ENCODE measurements around the gene TACC3. TPM values are rescaled to one million over a fixed set of nuclear protein-coding genes. Genes with fewer than 3 reads are reported as not detected.

TACC3 gene
- total RNA-seq, 4 donors from 2014 or later: 5.9 to 175 (median 23.1) TPM

DNA sequence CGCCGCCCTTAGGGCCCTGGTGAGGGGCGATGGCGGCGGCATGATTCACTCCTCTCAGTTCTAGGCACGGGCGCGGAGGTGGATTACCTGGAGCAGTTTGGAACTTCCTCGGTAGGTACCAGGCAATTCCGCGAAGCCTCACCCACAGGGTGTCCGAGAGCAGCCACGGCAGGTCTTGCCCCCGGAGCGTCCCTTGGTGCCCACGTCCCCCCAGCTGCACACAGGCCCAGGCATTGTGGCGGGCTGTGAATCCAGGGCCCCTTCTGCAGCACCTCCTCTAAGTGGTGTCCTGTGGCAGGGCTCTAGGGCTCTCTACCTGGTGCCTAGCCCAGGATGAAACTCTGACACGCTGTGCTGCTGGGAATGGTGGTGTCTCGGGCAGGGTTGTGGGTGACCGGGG, 13.9 kb downstream of the TACC3 start:
- Histone ChIP-seq H3K27me3 (no peaks in the 10 kb centered on the region), H3K4me3 (no peak overlapping the region), H3K4me1 (no peaks in the 10 kb centered on the region), H3K36me3 (peaks cover 0 to 22% (median 8%) of the 10 kb centered on the region in 4 donors), H3K27ac (no peak overlapping the region), H3K9me3 (peaks cover 0 to 3% of the 10 kb centered on the region in 2 donors)
- DNase-seq: no peak
- TF ChIP-seq EP300 (IDR thresholded peaks at IDR 0.05; ENCODE audit: low read depth) (no peak), POLR2A (IDR thresholded peaks at IDR 0.05) (no peak), POLR2AphosphoS5 (IDR thresholded peaks at IDR 0.05) (no peak)
- TF ChIP-seq, protein P1, sequence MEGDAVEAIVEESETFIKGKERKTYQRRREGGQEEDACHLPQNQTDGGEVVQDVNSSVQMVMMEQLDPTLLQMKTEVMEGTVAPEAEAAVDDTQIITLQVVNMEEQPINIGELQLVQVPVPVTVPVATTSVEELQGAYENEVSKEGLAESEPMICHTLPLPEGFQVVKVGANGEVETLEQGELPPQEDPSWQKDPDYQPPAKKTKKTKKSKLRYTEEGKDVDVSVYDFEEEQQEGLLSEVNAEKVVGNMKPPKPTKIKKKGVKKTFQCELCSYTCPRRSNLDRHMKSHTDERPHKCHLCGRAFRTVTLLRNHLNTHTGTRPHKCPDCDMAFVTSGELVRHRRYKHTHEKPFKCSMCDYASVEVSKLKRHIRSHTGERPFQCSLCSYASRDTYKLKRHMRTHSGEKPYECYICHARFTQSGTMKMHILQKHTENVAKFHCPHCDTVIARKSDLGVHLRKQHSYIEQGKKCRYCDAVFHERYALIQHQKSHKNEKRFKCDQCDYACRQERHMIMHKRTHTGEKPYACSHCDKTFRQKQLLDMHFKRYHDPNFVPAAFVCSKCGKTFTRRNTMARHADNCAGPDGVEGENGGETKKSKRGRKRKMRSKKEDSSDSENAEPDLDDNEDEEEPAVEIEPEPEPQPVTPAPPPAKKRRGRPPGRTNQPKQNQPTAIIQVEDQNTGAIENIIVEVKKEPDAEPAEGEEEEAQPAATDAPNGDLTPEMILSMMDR (IDR thresholded peaks at IDR 0.05): no peak
- WGBS, 2 donors (ENCODE audit: low coverage in 1 of 2): 94% methylated on average over 20 of the region's 20 CpGs; no CpG with 5 or more reads in 1 of the 2 donors
- intact Hi-C loops (cut with DNase I; ENCODE audit: low total_unique reads): no loop called here
- in situ Hi-C loops (cut with MboI; ENCODE audit: low pct_ligation_motif_present in 1 of 4, low pct_unique_long_range_greater_than_20kb in 1 of 4, low sequenced_read_pairs in 3 of 4): no loop called here

DNA sequence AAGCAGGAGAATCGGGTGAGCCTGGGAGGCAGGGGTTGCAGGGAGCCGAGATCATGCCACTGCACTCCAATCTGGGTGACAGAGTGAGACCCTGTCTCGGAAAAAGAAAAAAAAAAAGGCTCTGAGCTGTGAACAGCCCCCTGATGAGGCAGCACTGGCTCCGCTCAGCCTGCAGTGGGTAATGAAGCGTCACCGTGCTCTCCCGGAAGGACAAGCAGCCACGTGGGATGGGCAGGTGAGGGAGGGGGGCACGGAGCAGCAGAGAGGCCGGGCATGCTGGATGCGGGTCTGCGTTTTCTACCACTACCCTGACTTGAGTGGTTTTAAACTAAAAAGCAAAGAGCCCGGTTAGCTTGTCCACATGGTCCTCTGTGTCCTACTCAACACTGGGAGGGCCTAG, 15.5 kb downstream of the TACC3 start:
- Histone ChIP-seq H3K4me1 (no peaks in the 10 kb centered on the region), H3K36me3 (peaks cover 0 to 22% (median 10%) of the 10 kb centered on the region in 4 donors), H3K4me3 (no peak overlapping the region), H3K27me3 (no peaks in the 10 kb centered on the region), H3K27ac (no peak overlapping the region), H3K9me3 (peaks cover 0 to 3% of the 10 kb centered on the region in 2 donors)
- in situ Hi-C loops (cut with MboI; ENCODE audit: low pct_ligation_motif_present in 1 of 4, low pct_unique_long_range_greater_than_20kb in 1 of 4, low sequenced_read_pairs in 3 of 4) (no loop called here), intact Hi-C loops (cut with DNase I; ENCODE audit: low total_unique reads) (no loop called here)
- WGBS, 2 donors (ENCODE audit: low coverage in 1 of 2): 90 to 100% methylated on average over 2 to 13 of the region's 13 CpGs
- TF ChIP-seq, protein P1 (IDR thresholded peaks at IDR 0.05): no peak
- TF ChIP-seq EP300 (IDR thresholded peaks at IDR 0.05; ENCODE audit: low read depth): no peak
- TF ChIP-seq POLR2AphosphoS5 (IDR thresholded peaks at IDR 0.05): no peak
- no peak for TF ChIP-seq POLR2A (IDR thresholded peaks at IDR 0.05)
- no peak for DNase-seq

GRCh38 chr4:1737666-1738065, 16.3 kb downstream of the TACC3 start:
- TF ChIP-seq POLR2A (IDR thresholded peaks at IDR 0.05) (no peak), POLR2AphosphoS5 (IDR thresholded peaks at IDR 0.05) (no peak), EP300 (IDR thresholded peaks at IDR 0.05; ENCODE audit: low read depth) (no peak)
- TF ChIP-seq, protein P1 (IDR thresholded peaks at IDR 0.05): no peak
- Histone ChIP-seq H3K4me3 (no peak overlapping the region), H3K9me3 (peaks cover 0 to 3% of the 10 kb centered on the region in 2 donors), H3K36me3 (peaks cover 0 to 22% (median 10%) of the 10 kb centered on the region in 4 donors), H3K4me1 (no peaks in the 10 kb centered on the region), H3K27me3 (no peaks in the 10 kb centered on the region), H3K27ac (no peak overlapping the region)
- no peak for DNase-seq
- in situ Hi-C loops (cut with MboI; ENCODE audit: low pct_ligation_motif_present in 1 of 4, low pct_unique_long_range_greater_than_20kb in 1 of 4, low sequenced_read_pairs in 3 of 4): no loop called here
- intact Hi-C loops (cut with DNase I; ENCODE audit: low total_unique reads): no loop called here
- WGBS, 2 donors (ENCODE audit: low coverage in 1 of 2): 97% methylated on average over 15 of the region's 15 CpGs; no CpG with 5 or more reads in 1 of the 2 donors

GRCh38 chr4:1738410-1738809, 17.1 kb downstream of the TACC3 start:
- in situ Hi-C loops (cut with MboI; ENCODE audit: low pct_ligation_motif_present in 1 of 4, low pct_unique_long_range_greater_than_20kb in 1 of 4, low sequenced_read_pairs in 3 of 4): no loop called here
- Histone ChIP-seq H3K27ac (no peak overlapping the region), H3K4me3 (no peak overlapping the region), H3K9me3 (peaks cover 0 to 3% of the 10 kb centered on the region in 2 donors), H3K4me1 (no peaks in the 10 kb centered on the region), H3K27me3 (no peaks in the 10 kb centered on the region), H3K36me3 (peaks cover 0 to 22% (median 10%) of the 10 kb centered on the region in 4 donors)
- DNase-seq: no peak
- intact Hi-C loops (cut with DNase I; ENCODE audit: low total_unique reads): no loop called here
- TF ChIP-seq EP300 (IDR thresholded peaks at IDR 0.05; ENCODE audit: low read depth) (no peak), POLR2AphosphoS5 (IDR thresholded peaks at IDR 0.05) (no peak), POLR2A (IDR thresholded peaks at IDR 0.05) (no peak)
- TF ChIP-seq, protein P1 (IDR thresholded peaks at IDR 0.05): no peak
- WGBS, 2 donors (ENCODE audit: low coverage in 1 of 2): 97% methylated on average over 4 of the region's 4 CpGs; no CpG with 5 or more reads in 1 of the 2 donors
